CD4-positive, alpha-beta T cell treated with Interleukin-1 beta for 1 hour (primary cell): Measurements from ENCODE around the gene AK8.
A peak's percentile ranks its signal among the peaks of the same experiment; 100 is the strongest.

Source experiments
- DNase-seq, 2 donors: peaks; one replicate each; pipeline ENCODE4 v3.0.0-alpha.2; 2020 to 2022

AK8 gene

DNA sequence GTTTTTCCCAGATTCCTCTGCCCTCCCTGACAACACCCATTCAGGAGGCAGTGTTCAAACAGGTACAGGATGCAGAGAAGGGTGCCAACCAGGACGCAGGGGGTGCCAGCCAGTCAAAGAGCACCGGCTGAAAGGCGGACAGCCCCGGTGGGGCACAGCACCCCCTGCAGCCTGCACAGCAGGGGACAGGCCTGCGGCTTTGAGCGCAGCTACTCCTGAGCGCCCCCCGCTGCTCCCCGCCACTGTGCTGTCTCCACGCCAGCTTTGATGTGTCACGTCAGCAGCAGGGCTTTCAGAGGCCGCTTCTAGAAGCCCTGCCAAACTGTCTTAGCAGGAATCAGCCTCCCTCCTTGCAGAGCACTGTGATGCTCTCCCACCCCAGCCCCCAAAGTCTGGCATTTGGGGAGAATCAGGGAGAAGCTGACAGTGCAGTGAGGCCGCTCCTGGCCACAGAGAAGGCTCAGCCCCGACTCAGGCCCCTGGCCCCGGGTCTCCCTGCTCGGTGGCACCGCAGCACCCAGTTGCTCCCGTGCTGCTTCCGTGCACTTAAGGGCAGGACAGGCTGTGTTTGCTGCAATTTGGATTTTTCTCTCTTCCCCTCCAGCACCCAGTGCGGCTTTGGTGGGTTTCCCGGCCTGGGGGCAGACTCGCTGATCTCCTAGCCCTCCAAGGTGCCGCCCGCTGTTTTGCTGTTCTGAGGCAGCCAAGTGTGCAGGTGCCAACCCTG is 20.3 kb downstream of the AK8 start:
- DNase-seq, result no peak

GRCh38 chr9:132857031-132857430 is 21.1 kb downstream of the AK8 start:
- no peak for DNase-seq

DNA sequence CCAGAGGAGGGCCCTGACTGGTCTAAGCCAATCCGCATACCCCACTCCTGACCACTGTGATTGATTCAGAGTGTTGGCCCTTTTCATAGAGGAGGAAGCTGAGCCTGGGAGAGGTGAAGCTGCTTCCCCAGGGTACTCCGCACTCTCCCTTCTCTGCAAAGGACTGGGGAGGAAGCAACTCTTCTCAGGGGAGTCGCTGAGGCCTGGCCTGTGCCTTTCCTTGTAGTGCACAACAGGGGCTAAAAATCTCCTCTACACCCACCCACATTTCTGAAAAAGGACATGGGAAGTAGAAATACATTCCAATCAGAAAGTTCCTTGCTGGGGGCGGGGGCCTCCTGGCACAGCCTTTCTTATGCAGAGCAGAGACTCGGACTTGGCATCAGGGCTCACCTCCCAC is 22.2 kb downstream of the AK8 start:
- no peak for DNase-seq

DNA sequence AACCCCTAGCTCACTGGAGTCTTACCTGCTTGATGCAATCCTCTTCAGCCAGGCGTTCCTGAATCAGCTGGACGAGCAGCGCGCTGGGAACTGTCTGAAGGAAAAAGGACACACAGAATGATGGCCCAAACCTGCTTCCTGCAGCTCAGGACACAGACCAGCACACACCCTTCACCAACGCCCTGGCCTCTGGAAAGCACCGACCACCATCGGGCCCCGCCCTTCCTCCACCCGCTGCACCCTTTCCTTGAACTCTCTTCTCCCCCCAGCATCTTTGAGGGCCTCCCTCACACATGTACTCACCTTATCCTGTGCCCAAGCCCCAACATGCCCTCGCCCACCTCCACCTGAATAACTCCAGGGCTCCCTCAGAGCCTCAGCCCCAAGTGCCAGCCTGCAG is 23.3 kb downstream of the AK8 start:
- DNase-seq, result no peak

- no peak for DNase-seq
Observed at GRCh38 chr9:132853482-132853881, 24.6 kb downstream of the AK8 start.

- peak in 1 of 2 donors; percentile 1 for DNase-seq
Observed at GRCh38 chr9:132849185-132849706, 28.8 kb downstream of the AK8 start.

DNA sequence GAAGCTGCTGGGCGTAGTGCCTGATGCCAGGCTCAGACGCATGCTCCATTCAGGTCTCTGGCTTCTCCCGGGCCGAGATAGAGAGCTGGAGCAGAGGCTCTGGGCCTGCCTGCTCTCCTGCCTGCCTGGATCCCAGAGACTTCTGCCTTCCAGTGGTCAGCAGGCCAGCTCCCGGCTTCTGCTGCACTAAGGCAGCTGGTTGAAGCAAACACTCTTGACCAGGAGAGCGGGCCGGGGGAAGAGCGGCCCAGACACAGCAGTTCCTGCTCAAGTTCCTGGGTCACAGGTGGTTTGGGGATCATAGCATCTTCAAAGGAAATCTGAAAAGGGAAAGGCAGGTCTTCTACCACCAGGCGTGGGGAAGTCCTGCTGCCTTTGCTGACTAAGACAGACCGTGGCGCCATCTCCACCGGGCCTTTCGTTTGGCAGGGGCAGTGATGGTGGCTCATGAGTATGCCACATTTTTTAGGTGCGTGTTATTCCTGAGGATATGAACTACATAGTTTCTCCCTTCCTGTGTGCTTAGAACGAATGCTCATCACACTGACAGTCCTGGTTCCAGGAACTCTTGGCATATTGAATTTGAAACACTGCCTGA is 31.1 kb downstream of the AK8 start:
- DNase-seq, result no peak

GRCh38 chr9:132846109-132846917 is 31.8 kb downstream of the AK8 start:
- no peak for DNase-seq

DNA sequence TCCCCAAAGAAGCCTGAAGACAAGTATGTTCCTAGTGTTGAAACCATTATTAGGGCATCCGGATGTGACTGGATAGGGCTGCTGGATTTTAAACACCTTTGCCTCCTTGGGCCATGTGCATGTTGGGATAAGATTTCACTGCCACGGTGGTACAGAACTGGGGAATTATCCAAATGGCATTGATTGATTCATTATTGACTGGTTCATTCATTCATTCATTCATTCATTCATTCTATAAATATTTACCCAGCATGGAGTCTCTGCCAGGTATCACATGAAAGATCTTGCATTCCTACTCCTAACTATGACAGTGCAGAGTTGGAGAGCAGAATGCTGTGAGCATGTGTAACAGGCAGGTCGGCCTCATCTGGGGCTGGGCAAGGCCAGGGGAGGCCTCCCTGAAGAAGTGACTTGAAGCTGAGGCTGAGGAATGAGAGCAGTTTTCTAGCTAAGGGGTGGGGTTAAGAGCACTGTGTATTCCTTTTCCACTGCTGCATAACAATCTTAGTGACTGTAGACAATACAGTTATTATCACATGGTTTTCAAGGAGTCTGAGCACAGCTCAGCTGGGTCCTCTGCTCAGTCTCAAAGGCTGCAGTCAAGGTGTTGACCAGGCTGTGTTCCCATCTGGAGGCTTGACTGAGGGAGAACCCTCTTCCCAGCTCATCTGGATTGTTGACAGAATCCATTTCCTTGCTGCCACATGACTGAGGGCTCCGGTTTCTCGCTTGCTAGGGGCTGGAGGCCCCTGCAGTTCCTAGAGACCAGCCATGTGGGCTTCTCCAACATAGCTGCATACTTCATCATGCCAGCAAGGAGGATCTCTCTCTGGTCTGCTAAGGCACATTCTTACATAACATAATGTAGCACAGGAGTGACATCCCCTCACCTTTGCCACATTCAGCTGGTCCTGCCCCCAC is 35.7 kb downstream of the AK8 start:
- DNase-seq, result no peak

DNA sequence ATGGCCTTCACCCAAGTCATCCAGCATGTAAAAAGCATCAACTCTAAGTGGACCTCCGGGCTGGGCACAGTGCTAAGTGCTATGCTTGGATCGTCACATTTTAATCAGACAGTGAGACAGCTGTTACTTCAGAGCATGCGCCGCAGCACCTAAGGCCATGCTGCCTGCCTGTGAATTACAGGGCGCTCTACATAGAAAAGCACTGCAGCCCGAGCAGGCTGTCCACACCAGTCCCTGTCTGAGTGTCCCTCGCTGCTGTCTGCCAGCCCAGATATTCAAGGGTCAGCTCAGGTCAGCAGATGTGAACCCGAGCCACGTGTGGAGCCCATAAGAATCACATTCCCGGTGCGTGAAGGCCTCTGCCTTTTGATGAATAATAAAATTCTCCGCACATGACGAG is 37.1 kb downstream of the AK8 start:
- DNase-seq, result no peak

GRCh38 chr9:132838291-132838690 is 39.8 kb downstream of the AK8 start:
- no peak for DNase-seq

DNA sequence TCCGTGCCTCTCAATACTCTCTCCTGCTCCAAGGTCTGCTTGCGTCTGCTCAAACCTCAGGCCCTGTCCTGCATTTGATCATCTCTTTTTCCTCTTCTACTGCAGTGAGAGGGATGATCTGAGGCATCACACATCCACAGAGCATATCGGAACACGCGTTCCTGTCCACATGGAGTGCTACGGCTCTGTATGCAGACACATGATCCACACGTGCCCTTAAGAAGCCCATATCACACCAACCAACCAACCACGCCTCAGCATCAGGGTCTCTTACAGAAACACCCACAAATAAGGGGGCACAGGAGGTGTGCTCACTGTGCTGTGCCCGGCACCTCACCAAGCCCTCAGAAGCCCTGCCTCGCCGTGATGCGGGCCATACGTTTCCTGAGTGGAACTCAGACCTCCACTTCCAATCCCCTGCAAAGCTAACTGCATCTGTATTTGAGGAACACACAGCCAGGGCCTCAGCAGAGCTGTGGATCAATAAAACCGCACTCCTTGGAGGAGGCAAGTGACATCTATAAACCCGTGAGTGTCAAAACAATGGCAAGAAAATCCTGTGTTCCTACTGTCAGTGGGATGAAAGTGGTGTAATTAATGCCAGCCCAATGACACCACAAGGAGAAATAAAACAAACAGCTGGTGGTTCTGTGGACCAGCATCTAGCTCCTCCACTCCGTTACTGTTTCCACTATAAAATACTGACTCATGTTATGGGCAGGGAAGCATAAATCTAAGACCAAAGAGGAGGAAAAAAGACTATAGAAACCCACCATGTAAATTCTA is 40.4 kb downstream of the AK8 start:
- DNase-seq, result no peak

DNA sequence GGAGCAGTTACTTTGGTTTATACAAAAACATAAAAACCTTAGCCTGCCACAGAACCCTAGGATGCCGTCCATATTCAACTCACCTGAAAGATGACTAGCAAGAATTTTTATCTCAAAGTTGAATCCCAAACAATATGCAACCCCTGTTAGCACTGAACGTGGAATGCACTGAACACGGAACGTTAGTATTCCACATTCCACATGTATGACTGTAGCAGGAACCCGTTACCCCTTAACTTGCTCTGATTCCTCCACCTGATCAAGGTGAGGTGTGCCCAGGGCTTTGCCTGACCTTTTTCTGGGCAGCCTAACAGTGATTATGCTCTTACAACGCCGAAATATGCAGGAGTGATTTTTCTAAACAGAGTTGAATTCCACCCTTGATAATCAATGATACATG is 43.7 kb downstream of the AK8 start:
- DNase-seq, result no peak

DNA sequence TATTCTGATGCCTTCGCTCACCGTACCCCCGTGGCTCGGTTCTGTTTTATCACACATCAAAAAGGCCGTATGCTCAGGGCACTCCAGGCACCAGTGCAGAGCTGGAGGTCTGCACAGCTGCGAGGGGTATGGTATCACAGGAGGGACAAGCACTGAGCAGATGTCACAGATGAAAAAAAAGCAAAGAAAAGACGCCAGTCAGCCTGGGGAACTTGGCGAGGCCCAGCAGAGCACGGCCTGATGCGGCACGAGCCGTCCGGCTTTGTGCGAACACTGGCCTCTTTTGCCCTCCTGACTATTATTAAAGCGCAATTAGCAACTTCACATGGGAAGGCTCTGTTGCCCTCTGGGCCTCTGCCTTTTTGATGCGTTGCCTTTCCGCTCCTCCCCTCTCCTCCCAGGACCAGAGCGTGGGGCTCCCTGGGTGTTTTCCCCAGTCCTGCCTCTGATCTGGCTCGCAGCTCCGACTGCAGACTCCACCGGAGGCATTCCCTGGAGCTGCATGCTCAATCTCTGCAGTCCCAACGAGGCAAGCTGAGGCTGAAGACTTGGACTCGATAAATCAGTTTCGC is 44.4 kb downstream of the AK8 start:
- DNase-seq, result no peak

- no peak for DNase-seq
Observed at GRCh38 chr9:132832171-132832881, 45.8 kb downstream of the AK8 start.

GRCh38 chr9:132828201-132828770 is 49.8 kb downstream of the AK8 start:
- DNase-seq, result no peak

GRCh38 chr9:132827366-132827765 is 50.7 kb downstream of the AK8 start:
- no peak for DNase-seq

DNA sequence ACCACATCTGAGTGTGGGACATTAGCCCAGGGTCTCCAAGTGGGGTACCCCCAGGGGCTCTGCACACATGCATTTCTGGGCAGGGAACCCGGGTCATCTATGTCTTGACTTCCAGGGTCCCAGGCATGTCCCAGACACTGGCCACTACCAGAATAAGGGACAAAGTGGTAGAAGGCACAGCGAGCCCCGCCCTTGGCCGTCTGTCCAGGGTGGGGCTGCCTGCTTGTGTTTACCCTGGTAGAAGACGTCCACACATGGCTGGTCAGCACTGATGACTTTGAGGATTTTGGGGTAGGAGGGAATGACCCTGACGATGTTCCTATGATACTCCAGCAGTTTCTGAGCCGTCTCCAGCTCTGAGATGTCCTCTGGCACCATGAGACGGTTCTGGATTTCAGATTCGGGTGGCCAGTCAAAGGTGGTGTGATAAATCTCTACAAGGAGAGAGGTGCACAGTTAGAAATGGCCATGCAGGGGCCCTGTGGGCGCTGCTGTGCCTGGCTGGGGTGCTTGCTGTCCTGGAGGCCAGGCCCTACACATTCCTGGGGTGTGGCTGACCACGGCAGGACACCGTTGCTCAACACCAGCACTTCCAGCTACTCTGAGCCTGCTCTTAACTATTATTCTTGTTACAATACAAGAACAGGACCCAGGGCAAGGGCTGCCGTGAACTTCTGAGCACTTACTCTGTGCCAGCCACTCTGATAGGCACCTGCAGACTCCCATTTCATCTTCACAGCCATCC is 51.3 kb downstream of the AK8 start:
- DNase-seq, result no peak

GRCh38 chr9:132826131-132826530 is 52.0 kb downstream of the AK8 start:
- no peak for DNase-seq

DNA sequence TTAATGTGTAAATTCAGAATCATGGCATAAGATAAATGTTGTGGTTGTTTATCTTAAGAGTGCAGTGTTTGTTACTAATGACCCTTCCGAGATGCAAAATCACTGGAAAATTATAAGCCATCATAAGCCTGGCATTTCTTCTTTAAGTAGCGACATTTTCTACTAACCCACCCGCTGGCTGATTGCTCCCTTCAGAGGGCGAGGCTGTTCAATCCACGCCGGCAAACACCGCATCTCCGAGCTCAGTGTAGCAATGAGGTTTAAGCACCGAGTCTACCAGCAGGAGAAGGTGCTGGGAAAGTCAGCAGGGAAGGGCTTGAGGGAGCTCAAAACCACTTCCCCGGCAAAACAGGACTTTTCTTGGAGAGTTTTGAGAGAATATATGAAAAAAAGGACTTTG is 52.7 kb downstream of the AK8 start:
- no peak for DNase-seq
